GM19240 (cell line): ENCODE results near the gene PTGIR.

Experiments
- DNase-seq: peaks from one replicate; pipeline ENCODE4 v3.0.0; 2011; ENCODE audit warnings: low spot score; ENCODE audit not compliant: insufficient read length

Gene PTGIR

GRCh38 chr19:46616631-46617322, 8.1 kb downstream of the PTGIR start:
- DNase-seq = no peak

DNA sequence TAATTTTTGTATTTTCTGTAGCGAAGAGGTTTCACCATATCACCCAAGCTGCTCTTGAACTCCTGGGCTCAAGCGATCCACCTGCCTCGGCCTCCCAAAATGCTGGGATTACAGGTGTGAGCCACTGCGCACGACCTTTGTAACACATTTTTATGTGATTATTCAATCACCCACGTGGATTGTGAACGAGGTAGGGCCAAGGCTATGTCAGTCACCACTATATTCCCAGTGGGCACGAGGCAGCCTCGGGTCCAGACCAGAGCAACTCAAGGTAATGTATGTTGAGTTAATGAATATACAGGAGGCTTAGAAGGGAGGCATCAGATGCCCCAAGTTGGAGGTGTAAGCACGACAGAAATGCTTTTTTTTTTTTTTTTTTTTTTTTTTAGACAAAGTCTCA, 8.9 kb downstream of the PTGIR start:
- DNase-seq = no peak

DNA sequence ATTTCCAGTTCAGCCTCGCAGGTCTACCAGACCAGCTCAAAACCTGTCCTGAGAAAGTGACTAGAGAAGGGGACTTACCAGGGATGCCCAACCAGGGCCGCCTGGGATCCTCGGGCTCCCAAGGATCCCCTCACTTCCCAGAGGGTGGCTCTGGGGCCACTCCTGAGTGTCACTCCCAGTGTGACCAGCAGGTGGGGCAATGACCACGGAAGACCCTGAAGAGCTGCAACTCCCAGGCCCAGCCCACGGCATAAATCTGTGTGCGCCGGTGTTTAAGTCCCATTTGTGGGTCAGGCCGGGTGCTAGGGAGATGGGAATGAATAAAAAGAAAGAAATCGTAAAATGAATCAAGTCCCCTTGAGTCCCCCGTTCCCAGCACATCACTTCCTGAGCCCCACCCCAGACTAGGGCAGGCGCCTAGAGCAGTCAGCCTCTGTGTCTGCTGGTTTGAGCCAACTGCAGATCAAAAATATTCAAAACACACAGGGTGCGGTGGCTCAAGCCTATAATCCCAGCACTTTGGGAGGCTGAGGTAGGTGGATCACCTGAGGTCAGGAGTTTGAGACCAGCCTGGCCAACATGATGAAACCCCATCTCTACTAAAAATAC, 10.7 kb downstream of the PTGIR start:
- peak; percentile 64 for DNase-seq

DNA sequence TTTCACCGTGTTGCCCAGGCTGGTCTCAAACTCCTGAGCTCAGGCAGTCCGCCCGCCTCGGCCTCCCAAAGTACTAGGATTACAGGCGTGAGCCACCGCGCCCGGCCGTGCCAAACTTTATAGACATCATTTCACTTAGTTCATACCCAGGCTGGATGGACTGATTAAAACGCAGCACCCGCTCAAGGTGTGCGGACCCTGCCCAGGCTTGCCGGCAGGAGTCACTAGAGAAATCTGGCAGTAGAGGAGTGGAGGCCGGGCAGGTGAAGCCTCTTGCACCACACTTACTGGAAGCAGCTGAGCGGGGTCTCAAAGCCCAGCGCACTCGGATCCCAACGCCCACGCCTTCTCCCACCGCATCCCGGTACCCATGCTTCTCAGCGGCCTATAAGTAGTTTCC, 11.4 kb downstream of the PTGIR start:
- no peak for DNase-seq

DNA sequence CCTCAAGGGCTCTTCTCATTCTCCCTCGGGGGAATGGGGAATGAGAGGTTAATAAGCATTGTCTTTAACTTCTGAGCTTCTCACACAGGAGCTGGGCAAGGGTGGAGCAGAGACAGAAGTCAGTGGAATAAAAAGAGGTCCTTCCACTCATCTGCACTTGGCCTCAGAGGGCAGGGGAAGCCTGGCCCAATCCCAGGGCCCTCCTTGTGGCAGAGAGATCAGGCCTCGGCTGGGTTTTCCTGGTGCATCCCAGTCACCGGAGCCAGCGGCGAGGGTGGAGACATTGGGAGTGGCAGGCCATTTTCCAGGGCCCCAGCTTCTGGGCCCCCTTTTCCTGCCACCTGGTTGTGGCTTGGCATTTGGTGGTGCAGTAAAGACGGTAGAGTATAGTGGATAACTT, 13.1 kb downstream of the PTGIR start:
- DNase-seq = no peak

DNA sequence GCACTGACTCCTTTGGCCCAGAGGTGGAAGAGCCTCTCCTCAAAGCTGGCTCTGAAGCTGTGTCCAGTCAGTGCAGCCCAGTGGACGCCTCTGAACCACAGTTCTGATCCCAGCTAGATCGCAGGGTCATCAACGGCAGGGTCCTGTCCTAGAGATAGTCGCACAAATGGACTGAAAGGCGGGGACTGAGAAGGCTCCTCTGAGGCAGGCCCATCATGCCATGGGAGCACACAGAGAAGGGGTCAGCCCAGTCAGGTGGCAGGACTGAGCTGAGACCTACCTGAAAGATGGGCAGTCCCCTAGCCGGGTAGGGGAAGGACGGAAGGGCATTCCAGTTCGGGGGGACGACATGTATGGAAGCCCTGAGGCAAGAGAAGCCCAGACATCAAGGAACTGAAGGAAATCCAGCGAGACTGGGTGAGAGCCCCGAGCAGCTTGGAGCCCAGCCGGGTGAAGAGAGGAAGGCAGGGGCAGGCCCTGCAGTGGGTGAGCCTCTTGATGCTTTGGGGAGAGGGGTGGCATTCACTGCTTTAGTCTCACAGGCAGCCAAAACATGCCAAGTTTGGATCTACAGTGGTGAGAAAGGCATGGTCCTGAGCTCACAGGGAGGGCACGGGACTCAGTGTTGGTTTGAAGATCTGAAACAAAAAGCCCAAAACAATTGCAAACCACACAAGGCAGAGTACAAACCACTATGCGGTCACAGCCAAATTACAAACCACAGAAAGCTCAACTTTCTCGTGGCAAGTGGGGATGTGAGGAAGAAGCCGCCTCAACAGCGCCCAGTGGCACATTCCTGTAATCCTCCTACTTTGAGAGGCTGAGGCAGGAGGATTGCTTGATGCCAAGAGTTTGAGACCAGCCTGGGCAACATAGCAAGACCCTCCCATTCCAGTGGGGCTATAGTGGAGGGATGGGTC, 13.8 kb downstream of the PTGIR start:
- DNase-seq = no peak

GRCh38 chr19:46610413-46610775, 14.5 kb downstream of the PTGIR start:
- no peak for DNase-seq

DNA sequence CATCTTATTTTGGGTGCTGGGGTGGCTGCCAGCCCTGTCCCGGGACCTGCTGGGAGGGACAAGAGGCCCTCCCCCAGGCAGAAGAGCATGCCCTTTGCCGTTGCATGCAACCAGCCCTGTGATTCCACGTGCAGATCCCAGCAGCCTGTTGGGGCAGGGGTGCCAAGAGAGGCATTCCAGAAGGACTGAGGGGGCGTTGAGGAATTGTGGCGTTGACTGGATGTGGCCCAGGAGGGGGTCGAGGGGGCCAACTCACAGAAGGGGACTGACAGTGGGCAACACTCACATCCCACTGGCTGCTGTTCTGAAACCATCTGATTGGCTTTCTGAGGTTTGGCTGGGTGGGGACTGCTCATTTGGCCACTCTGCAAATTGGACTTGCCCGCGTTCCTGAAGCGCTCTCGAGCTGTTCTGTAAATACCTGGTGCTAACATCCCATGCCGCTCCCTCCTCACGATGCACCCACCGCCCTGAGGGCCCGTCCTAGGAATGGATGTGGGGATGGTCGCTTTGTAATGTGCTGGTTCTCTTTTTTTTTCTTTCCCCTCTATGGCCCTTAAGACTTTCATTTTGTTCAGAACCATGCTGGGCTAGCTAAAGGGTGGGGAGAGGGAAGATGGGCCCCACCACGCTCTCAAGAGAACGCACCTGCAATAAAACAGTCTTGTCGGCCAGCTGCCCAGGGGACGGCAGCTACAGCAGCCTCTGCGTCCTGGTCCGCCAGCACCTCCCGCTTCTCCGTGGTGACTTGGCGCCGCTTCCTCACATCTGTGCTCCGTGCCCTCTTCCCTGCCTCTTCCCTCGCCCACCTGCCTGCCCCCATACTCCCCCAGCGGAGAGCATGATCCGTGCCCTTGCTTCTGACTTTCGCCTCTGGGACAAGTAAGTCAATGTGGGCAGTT, 15.1 kb downstream of the PTGIR start:
- DNase-seq = no peak

GRCh38 chr19:46608581-46609345, 16.1 kb downstream of the PTGIR start:
- no peak for DNase-seq

GRCh38 chr19:46608178-46608577, 16.7 kb downstream of the PTGIR start:
- no peak for DNase-seq

DNA sequence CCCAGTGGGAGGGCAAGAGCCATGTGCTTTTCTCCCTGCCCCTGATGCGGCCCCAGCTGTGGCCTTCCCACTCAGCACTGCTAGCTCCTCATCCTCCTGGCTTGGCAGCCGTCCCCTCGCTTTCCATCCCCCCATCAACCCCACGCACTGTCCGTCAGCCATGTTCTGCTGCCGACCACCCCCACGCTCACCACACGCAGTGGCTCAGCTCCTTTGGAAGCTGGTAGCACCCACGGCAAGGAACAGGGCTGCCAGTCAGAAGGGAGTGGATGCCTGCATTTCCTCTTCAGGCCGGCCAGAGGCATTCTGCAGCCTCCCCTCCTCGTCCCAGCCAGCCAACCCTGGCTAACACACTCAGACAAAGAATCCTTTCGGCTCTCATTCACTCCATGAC, 17.4 kb downstream of the PTGIR start:
- no peak for DNase-seq

DNA sequence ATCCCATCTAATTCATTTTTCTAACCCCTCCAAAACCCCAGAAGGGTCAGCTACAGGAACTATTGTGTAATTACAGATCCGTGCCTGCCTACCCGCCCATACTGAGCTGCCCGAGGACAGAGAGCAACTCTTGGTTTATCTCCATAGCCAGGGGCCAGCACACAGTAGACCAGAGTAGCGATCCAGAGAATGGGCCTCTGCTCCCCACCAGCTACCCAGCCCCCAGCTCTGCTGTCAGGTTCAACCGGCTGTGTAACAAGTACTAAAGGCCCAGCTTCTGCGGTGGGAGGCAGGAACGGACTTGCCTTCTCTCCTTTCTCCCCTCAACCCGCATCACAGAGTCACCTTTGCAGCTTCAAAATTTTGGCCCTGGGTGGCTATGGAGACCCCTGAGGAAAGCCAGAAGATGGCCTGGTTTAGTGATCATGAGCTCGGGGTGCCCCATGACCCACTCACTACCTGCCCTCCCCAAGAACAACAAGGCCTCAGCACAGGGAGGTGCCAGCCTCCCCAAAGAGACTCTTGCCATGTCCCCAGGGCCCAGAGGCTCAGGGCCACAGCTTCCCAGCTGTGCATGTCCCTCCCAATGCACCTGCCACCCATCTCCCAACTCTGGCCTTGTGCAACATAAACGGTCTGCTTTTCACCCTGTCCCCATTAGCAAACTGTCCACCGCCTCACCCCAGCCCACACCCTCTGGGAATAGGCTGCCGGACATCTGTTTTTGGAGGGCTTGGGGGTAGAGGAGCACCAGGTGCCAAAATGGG, 18.0 kb downstream of the PTGIR start:
- DNase-seq = no peak

DNA sequence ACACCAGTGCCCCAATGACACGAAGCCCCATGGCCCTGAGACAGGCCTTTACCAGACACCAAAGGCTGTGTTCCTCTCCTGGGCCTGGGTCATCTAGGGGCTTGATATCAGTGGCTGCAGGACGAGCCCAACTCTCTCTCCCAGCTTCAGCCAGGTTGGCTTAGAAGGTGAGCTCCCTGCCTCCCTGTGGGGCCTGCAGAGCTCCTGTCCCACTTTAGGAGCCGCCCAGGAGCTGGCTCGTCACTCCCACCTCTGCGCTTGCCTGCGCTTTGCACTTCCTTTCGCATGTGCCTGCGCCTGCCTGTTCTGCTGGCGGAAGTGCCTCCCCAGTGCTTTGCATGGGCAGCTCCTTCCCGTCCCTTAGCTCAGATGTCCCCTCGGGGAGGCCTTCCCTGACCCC, 18.9 kb downstream of the PTGIR start:
- no peak for DNase-seq

DNA sequence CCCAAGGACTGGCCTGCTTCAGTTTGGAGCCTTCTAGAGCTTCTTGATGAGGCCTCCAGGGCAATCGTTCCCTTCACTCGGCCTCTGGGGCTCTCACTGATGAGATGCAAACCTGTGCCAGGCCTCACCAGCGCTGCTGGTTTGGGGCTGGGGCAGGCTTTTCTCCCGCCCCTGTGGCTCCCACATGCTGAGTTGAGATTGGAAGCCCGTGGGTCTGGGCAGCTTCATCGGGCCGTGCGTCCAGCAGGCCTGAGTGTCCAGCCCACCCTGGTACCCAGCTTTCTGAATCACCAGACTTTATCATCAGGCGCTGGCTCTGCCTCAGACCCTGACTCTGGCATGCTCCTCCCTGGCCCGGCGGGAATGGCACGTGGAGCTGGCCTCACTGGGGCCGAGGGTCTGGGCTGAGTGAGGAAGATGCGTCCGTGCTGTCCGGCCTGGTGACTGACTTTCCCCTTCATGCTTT, 19.5 kb downstream of the PTGIR start:
- no peak for DNase-seq

DNA sequence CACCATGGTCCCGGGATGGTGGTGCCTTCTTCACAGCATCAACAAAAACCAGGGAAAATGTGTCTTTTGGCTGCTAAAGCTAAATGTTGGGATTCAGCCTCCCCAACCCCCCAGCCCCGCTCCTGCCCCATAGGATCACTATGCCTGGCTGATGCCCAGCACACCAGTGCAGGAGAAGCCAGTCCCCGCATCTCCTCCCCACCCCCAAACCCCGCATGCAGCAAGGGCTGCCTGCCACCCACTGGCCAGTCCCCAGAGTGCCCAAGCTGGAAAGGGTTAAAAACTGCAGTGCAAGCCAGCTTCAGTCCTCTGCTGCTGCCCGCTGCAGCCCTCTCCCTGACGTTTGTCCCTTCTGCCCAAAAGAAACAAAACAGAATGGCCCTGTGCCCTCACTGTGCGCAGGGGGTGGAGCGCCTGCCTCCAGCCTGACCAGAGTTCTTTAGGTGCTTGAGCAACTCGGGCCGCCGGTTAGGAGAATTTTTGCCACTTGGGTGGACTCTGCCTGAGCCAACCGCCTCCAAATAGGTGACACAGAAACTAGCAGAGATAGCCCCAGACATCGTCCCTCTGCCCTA, 20.0 kb downstream of the PTGIR start:
- no peak for DNase-seq

GRCh38 chr19:46603752-46604231, 21.1 kb downstream of the PTGIR start:
- no peak for DNase-seq

- DNase-seq = peak; percentile 60
These were observed 21.7 kb downstream of the PTGIR start for GRCh38 chr19:46603195-46603637.

DNA sequence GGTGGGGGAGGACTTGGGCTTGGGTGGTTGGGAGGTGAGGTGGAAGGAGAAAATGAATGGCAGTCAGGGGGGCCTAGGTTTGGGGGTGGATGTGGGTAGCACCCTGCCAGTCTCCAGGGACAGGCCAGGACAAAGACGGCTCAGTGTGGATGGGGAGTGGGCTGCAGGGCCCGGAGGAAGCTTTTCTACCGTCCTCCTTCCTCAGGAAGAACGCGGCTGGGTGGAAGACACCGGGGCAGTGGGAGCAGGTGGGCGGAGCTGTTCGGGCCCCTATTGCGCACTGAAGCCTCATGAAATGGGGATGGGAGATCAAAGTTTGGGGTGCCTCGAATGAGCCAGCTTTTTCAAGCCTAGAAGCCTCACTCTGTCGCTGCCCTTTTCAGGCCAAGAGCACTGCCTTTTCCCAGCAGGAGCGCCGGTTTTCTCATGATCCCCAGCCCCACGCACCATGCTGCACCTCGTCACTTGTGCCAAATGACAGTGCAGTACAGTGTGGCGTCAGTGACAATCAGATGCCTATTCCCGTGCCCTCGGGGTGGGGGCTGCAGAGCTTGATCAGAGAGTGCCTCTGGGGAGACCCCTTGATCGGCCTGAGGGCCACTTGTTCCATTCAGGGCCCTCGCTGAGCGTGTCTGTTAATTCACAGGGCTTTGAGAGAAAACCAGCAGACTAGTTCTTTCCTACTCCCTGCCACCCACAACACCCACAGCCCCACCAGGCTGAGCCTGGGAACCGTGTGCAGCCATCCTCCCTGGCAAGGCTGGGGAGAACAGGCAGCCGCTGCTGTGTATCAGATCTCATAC, 22.3 kb downstream of the PTGIR start:
- no peak for DNase-seq
